ENCODE measurements around the gene TMEM123. TPM values are rescaled to one million over a fixed set of nuclear protein-coding genes. Genes with fewer than 3 reads are reported as not detected.

Gene TMEM123
- polyA plus RNA-seq, 4 donors, result 5.1 to 130 (median 37.9) TPM

DNA sequence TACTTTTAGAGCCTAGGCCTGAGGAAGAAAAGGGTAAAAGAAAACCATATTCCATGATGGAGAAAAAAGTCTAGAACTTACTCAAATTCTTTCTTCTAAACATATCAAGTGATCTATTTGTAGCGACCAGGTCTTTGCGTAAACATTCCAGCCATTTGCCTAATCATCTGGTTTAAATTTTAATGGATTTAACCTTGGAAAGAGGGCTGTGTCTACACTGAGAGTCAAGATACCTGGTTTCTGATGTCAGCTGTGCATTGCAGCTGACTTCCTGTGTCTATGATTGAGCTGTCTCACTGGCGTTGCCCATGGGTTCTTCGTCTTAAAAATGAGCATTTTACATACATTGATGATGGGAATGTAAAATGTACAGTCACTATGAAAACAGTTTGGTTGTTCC is 10.0 kb upstream of the TMEM123 start:
- no peaks in the 10 kb centered on the region for H3K36me3 ChIP-seq (ENCODE audit: control insufficient read depth in 3 of 3, insufficient read depth in 2 of 3, low read depth in 1 of 3, low read length in 3 of 3)
- FAIRE-seq, result no peak
- no peaks in the 10 kb centered on the region for H3K9me3 ChIP-seq (ENCODE audit: control insufficient read depth in 2 of 2, insufficient read depth in 1 of 2, low read depth in 1 of 2, low read length in 1 of 2)
- peak in 1 of 2 donors; percentile 58 for DNase-seq
- peaks cover 0 to 15% (median 2%) of the 10 kb centered on the region in 3 donors for H3K4me1 ChIP-seq (ENCODE audit: control insufficient read depth in 3 of 3, insufficient read depth in 2 of 3, low read depth in 1 of 3, low read length in 2 of 3)
- no peaks in the 10 kb centered on the region for H3K27me3 ChIP-seq (ENCODE audit: control insufficient read depth in 3 of 3, insufficient read depth in 3 of 3, low read length in 3 of 3)
- 56 to 70% (median 59%) methylated on average over 4 of the region's 4 CpGs for WGBS, 3 donors
- H3K27ac ChIP-seq (ENCODE audit: low read depth in 1 of 3, low read length in 2 of 3), result no peak overlapping the region
- H3K4me3 ChIP-seq (ENCODE audit: low read depth in 1 of 3, low read length in 3 of 3), result no peak overlapping the region

DNA sequence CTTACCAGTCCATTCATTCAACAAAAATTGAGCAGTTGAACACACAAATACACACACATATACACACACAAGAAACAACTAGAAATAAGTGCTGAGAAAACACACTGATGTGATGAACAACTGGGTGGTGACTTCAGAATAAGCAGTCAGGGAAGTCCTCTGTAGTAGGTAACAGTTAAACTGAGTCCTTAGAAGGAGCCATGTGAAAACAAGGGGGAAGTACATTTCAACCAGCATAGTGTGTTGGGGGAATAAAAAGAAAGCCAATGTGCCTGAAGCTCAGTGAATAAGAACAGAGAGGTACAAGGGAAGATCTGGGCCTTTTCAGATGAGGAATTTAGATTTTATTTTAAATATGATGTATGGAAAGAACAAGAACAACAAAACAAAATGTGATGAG is 6.8 kb upstream of the TMEM123 start:
- Histone ChIP-seq H3K27me3 (ENCODE audit: control insufficient read depth in 3 of 3, insufficient read depth in 3 of 3, low read length in 3 of 3) (no peaks in the 10 kb centered on the region), H3K27ac (ENCODE audit: low read depth in 1 of 3, low read length in 2 of 3) (no peak overlapping the region), H3K4me3 (ENCODE audit: low read depth in 1 of 3, low read length in 3 of 3) (no peak overlapping the region), H3K9me3 (ENCODE audit: control insufficient read depth in 2 of 2, insufficient read depth in 1 of 2, low read depth in 1 of 2, low read length in 1 of 2) (no peaks in the 10 kb centered on the region), H3K36me3 (ENCODE audit: control insufficient read depth in 3 of 3, insufficient read depth in 2 of 3, low read depth in 1 of 3, low read length in 3 of 3) (no peaks in the 10 kb centered on the region), H3K4me1 (ENCODE audit: control insufficient read depth in 3 of 3, insufficient read depth in 2 of 3, low read depth in 1 of 3, low read length in 2 of 3) (peaks cover 0 to 9% (median 0%) of the 10 kb centered on the region in 3 donors)
- DNase-seq (no peak), FAIRE-seq (no peak)

DNA sequence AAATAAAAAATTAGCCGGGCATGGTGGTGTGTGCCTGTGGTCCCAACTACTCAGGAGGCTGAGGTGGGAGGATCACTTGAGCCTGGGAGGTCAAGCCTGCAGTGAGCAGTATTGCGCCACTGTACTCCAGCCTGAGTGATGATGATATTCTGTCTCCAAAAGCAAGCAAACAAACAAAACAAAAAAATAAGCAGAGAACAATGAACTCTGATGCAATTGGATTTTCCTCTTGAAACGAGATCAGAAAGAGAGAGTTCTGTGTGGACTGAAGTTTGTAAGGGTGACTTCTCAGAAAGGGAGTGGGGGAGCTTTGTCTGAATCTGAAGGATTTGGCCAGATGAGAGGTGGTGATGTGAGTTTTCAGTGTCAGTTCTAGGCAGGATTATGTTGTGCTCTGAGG is 6.0 kb upstream of the TMEM123 start:
- Histone ChIP-seq H3K36me3 (ENCODE audit: control insufficient read depth in 3 of 3, insufficient read depth in 2 of 3, low read depth in 1 of 3, low read length in 3 of 3) (no peaks in the 10 kb centered on the region), H3K4me3 (ENCODE audit: low read depth in 1 of 3, low read length in 3 of 3) (no peak overlapping the region), H3K4me1 (ENCODE audit: control insufficient read depth in 3 of 3, insufficient read depth in 2 of 3, low read depth in 1 of 3, low read length in 2 of 3) (peaks cover 0 to 11% (median 0%) of the 10 kb centered on the region in 3 donors)

DNA sequence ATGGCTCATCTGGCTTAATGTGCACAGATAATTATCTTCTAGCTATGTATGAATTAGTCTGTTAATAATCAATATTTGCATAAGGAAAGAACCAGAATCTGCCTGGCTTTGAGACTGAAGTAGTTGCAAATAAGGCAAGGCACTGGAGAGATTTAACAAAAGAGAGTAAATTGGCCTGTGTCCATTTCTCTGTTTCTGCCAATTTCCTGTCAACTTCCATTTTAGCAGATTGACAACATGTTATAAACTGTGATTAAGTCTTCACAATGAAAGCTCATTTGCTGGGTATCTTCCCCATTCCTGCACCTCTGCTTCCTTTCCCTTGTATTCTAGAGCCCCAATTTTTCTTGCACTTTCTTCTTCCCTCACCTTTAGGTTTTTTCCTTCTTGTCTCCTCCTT is 5.3 kb upstream of the TMEM123 start:
- H3K4me3 ChIP-seq (ENCODE audit: low read depth in 1 of 3, low read length in 3 of 3), result no peak overlapping the region
- FAIRE-seq, result no peak

More for the DNA sequence above, 6.0 kb upstream of the TMEM123 start:
- no peak for DNase-seq
- Histone ChIP-seq H3K27me3 (ENCODE audit: control insufficient read depth in 3 of 3, insufficient read depth in 3 of 3, low read length in 3 of 3) (no peaks in the 10 kb centered on the region), H3K27ac (ENCODE audit: low read depth in 1 of 3, low read length in 2 of 3) (no peak overlapping the region), H3K9me3 (ENCODE audit: control insufficient read depth in 2 of 2, insufficient read depth in 1 of 2, low read depth in 1 of 2, low read length in 1 of 2) (no peaks in the 10 kb centered on the region)
- FAIRE-seq, result no peak
- WGBS, 3 donors, result 84 to 94% (median 85%) methylated on average over 3 of the region's 3 CpGs

DNA sequence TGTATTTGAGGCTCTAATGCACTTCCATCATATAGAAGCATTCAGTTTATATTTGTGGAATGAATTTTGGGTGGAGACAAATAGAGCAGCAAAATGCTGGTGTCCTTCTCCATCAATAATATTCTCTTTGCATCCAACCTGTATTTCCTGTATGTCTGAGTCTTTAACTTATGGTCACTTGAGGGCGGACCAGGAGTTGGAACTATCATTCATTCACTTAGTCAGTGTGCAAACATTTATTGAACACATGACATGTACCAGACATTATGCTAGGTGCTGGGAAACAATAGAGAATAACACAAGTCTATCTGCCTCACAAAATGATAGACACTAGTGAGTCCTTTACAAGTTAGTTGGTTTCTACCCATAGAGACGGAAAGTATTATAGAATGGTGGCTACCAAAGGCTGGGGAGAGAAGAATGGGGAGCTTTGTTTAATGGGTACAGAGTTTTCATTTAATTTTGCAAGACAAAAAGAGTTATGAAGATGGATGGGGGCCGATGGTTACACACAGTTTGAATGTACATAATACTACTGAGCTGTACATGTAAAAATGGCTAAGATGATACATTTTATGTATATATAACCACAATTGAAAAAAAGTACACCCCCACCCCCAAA is 4.6 kb upstream of the TMEM123 start:
- no peaks in the 10 kb centered on the region for H3K36me3 ChIP-seq (ENCODE audit: control insufficient read depth in 3 of 3, insufficient read depth in 2 of 3, low read depth in 1 of 3, low read length in 3 of 3)
- H3K27ac ChIP-seq (ENCODE audit: low read depth in 1 of 3, low read length in 2 of 3), result no peak overlapping the region
- no peak overlapping the region for H3K4me3 ChIP-seq (ENCODE audit: low read depth in 1 of 3, low read length in 3 of 3)
- WGBS, 3 donors, result 85 to 94% (median 92%) methylated on average over 3 of the region's 3 CpGs
- H3K27me3 ChIP-seq (ENCODE audit: control insufficient read depth in 3 of 3, insufficient read depth in 3 of 3, low read length in 3 of 3), result no peaks in the 10 kb centered on the region
- FAIRE-seq, result no peak
- DNase-seq, result no peak
- peaks cover 0 to 10% (median 0%) of the 10 kb centered on the region in 3 donors for H3K4me1 ChIP-seq (ENCODE audit: control insufficient read depth in 3 of 3, insufficient read depth in 2 of 3, low read depth in 1 of 3, low read length in 2 of 3)
- H3K9me3 ChIP-seq (ENCODE audit: control insufficient read depth in 2 of 2, insufficient read depth in 1 of 2, low read depth in 1 of 2, low read length in 1 of 2), result no peaks in the 10 kb centered on the region

More for the DNA sequence above, 5.3 kb upstream of the TMEM123 start:
- H3K27ac ChIP-seq (ENCODE audit: low read depth in 1 of 3, low read length in 2 of 3), result no peak overlapping the region
- peaks cover 0 to 11% (median 0%) of the 10 kb centered on the region in 3 donors for H3K4me1 ChIP-seq (ENCODE audit: control insufficient read depth in 3 of 3, insufficient read depth in 2 of 3, low read depth in 1 of 3, low read length in 2 of 3)
- H3K27me3 ChIP-seq (ENCODE audit: control insufficient read depth in 3 of 3, insufficient read depth in 3 of 3, low read length in 3 of 3), result no peaks in the 10 kb centered on the region
- H3K36me3 ChIP-seq (ENCODE audit: control insufficient read depth in 3 of 3, insufficient read depth in 2 of 3, low read depth in 1 of 3, low read length in 3 of 3), result no peaks in the 10 kb centered on the region
- no peak for DNase-seq
- H3K9me3 ChIP-seq (ENCODE audit: control insufficient read depth in 2 of 2, insufficient read depth in 1 of 2, low read depth in 1 of 2, low read length in 1 of 2), result no peaks in the 10 kb centered on the region

DNA sequence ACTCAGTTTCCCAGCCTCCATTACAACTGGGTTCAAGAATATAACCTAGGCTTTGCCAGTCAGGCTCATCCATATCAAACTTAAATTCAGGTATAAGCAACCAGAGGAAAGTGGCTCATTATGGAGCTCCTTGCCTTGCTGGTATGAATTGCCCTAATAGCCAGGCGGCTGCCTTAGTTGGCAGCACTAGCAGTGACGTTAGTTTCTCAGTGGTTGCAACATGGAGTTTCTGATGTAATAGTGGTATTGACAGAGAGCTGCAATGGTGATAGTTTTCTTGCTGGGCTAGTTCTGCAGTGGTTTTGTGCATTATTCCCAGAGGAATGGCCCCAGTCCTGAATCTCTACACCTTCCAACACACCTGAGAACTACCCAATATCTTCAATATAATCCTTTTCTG is 3.8 kb upstream of the TMEM123 start:
- no peak overlapping the region for H3K4me3 ChIP-seq (ENCODE audit: low read depth in 1 of 3, low read length in 3 of 3)
- 86 to 88% (median 87%) methylated on average over 2 of the region's 2 CpGs for WGBS, 3 donors
- FAIRE-seq (no peak), DNase-seq (no peak)
- no peak overlapping the region for H3K27ac ChIP-seq (ENCODE audit: low read depth in 1 of 3, low read length in 2 of 3)
- H3K27me3 ChIP-seq (ENCODE audit: control insufficient read depth in 3 of 3, insufficient read depth in 3 of 3, low read length in 3 of 3), result no peaks in the 10 kb centered on the region
- no peaks in the 10 kb centered on the region for H3K36me3 ChIP-seq (ENCODE audit: control insufficient read depth in 3 of 3, insufficient read depth in 2 of 3, low read depth in 1 of 3, low read length in 3 of 3)
- no peaks in the 10 kb centered on the region for H3K9me3 ChIP-seq (ENCODE audit: control insufficient read depth in 2 of 2, insufficient read depth in 1 of 2, low read depth in 1 of 2, low read length in 1 of 2)
- H3K4me1 ChIP-seq (ENCODE audit: control insufficient read depth in 3 of 3, insufficient read depth in 2 of 3, low read depth in 1 of 3, low read length in 2 of 3), result peaks cover 0 to 10% (median 0%) of the 10 kb centered on the region in 3 donors

DNA sequence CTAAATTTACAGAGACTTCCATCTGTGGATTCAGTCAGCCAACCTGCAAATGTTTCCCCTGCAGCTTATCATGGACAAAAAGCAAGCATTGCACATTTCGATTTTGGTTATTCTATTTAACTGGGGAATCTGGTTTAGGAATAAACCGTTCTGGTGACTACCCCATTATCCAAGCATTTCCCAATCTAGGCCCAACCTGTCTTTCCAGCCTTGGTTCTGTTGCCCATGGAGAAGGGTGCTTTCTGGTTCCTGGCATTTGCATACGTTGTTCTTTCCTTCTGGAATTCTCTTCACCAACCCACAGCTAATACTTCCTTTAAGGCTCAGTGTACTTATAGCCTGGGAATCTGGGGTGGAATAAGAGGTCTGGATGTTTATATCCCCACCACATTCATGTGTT is 1.4 kb upstream of the TMEM123 start:
- DNase-seq (no peak), FAIRE-seq (no peak)
- no peaks in the 10 kb centered on the region for H3K9me3 ChIP-seq (ENCODE audit: control insufficient read depth in 2 of 2, insufficient read depth in 1 of 2, low read depth in 1 of 2, low read length in 1 of 2)
- peaks cover 3 to 13% (median 8%) of the 10 kb centered on the region in 3 donors for H3K4me1 ChIP-seq (ENCODE audit: control insufficient read depth in 3 of 3, insufficient read depth in 2 of 3, low read depth in 1 of 3, low read length in 2 of 3)
- no peaks in the 10 kb centered on the region for H3K36me3 ChIP-seq (ENCODE audit: control insufficient read depth in 3 of 3, insufficient read depth in 2 of 3, low read depth in 1 of 3, low read length in 3 of 3)
- no peak overlapping the region for H3K27ac ChIP-seq (ENCODE audit: low read depth in 1 of 3, low read length in 2 of 3)
- 90 to 91% (median 91%) methylated on average over 3 of the region's 3 CpGs for WGBS, 3 donors
- no peaks in the 10 kb centered on the region for H3K27me3 ChIP-seq (ENCODE audit: control insufficient read depth in 3 of 3, insufficient read depth in 3 of 3, low read length in 3 of 3)
- no peak overlapping the region for H3K4me3 ChIP-seq (ENCODE audit: low read depth in 1 of 3, low read length in 3 of 3)

DNA sequence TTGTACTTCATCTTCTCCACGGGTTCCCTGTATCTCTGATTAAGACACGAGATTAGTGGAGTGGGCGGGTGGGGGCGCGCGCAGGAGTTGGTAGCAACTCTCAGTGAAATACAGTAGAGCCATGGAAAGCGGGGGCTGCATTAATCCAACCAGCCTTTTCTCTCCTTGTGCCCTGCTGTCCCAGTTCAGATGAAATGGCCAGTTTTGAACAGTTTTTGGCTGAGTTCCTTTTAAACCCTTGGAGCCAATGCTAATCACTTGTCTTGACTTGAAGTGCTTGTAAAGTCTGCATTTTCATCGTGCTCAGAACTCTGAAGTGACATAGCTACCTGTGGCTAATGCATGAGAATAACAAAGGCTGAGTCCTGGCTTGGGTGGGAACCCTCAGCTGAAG is 734 bp upstream of the TMEM123 start:
- Histone ChIP-seq H3K27ac (ENCODE audit: low read depth in 1 of 3, low read length in 2 of 3) (peak overlapping the region; percentile 13 to 97 (median 95)), H3K4me1 (ENCODE audit: control insufficient read depth in 3 of 3, insufficient read depth in 2 of 3, low read depth in 1 of 3, low read length in 2 of 3) (peaks cover 3 to 18% (median 8%) of the 10 kb centered on the region in 3 donors), H3K9me3 (ENCODE audit: control insufficient read depth in 2 of 2, insufficient read depth in 1 of 2, low read depth in 1 of 2, low read length in 1 of 2) (no peaks in the 10 kb centered on the region), H3K4me3 (ENCODE audit: low read depth in 1 of 3, low read length in 3 of 3) (peak overlapping the region; percentile 89 to 94 (median 93)), H3K36me3 (ENCODE audit: control insufficient read depth in 3 of 3, insufficient read depth in 2 of 3, low read depth in 1 of 3, low read length in 3 of 3) (no peaks in the 10 kb centered on the region), H3K27me3 (ENCODE audit: control insufficient read depth in 3 of 3, insufficient read depth in 3 of 3, low read length in 3 of 3) (no peaks in the 10 kb centered on the region)
- DNase-seq, result no peak
- WGBS, 3 donors, result 3 to 7% (median 5%) methylated on average over 8 of the region's 8 CpGs
- FAIRE-seq, result no peak
